A673 (cell line): ENCODE measurements around the gene CD24.

Experiments used
- CTCF ChIP-seq: fragments of 300-800, 200-600 bp; sonication (generic); conservative IDR thresholded peaks from 2 replicates; pipeline ENCODE4 v1.5.1; 2017; ENCODE audit warnings: low read depth, mild to moderate bottlenecking, antibody characterized with exemption, low read length, moderate library complexity, mixed read lengths
- EZH2 ChIP-seq: fragments of 200-600 bp; sonication (generic); IDR thresholded peaks from 2 replicates; pipeline ENCODE4 v1.6.1; 2017; ENCODE audit warnings: borderline replicate concordance, low read depth, mild to moderate bottlenecking, mixed read lengths, antibody characterized with exemption, low read length; ENCODE audit not compliant: poor library complexity, severe bottlenecking

- TF ChIP-seq CTCF (no peak), EZH2 (no peak)
These were observed 6.4 kb upstream of the CD24 start for GRCh38 chr6:106980926-106981325.
